HepG2 (cell line): ENCODE data around the gene FOXD3. TPM values are rescaled to one million over a fixed set of nuclear protein-coding genes. Genes with fewer than 3 reads are reported as not detected.

Source experiments
- BRCA1 ChIP-seq: sonication (generic); formaldehyde crosslinking; IDR thresholded peaks from 2 replicates; pipeline ENCODE4 v1.4.0; 2020; ENCODE audit warnings: missing genetic modification reagents
- DNMT3B ChIP-seq: conservative IDR thresholded peaks from 2 replicates; pipeline ENCODE4 v1.6.1; 2016; ENCODE audit warnings: missing biosample characterization, control low read depth
- EED ChIP-seq: sonication (generic); formaldehyde crosslinking; IDR thresholded peaks from 2 replicates; pipeline ENCODE4 v1.5.0; 2020; ENCODE audit warnings: mild to moderate bottlenecking, missing genetic modification reagents
- ELF4 ChIP-seq: sonication (generic); formaldehyde crosslinking; IDR thresholded peaks from 2 replicates; pipeline ENCODE4 v1.5.0; 2020; ENCODE audit warnings: missing genetic modification reagents, mild to moderate bottlenecking, moderate library complexity, borderline replicate concordance
- ESRRA ChIP-seq: sonication (generic); formaldehyde crosslinking; IDR thresholded peaks from 2 replicates; pipeline ENCODE4 v1.5.1; 2020; ENCODE audit warnings: mild to moderate bottlenecking, low read depth, missing genetic modification reagents
- ETS1 ChIP-seq: sonication (generic); formaldehyde crosslinking; IDR thresholded peaks from 2 replicates; pipeline ENCODE4 v1.4.0; 2020; ENCODE audit warnings: missing genetic modification reagents
- FOXM1 ChIP-seq: sonication (generic); formaldehyde crosslinking; IDR thresholded peaks from 2 replicates; pipeline ENCODE4 v1.5.0; 2020; ENCODE audit warnings: missing genetic modification reagents
- GATAD1 ChIP-seq: IDR thresholded peaks from 2 replicates; pipeline ENCODE4 v1.6.1; 2016; ENCODE audit warnings: missing genetic modification reagents, missing compliant biosample characterization
- KAT2B ChIP-seq: fragments of 150-350 bp; IDR thresholded peaks from 2 replicates; pipeline ENCODE4 v1.6.1; 2014; ENCODE audit warnings: low read depth, low read length, borderline replicate concordance
- KLF13 ChIP-seq: sonication (generic); formaldehyde crosslinking; IDR thresholded peaks from 2 replicates; pipeline ENCODE4 v1.4.0; 2020; ENCODE audit warnings: mild to moderate bottlenecking, missing genetic modification reagents
- MEF2D ChIP-seq: sonication (generic); formaldehyde crosslinking; IDR thresholded peaks from 2 replicates; pipeline ENCODE4 v1.5.1; 2020; ENCODE audit warnings: mild to moderate bottlenecking, missing genetic modification reagents
- NRL ChIP-seq: sonication (generic); formaldehyde crosslinking; IDR thresholded peaks from 2 replicates; pipeline ENCODE4 v1.5.0; 2020; ENCODE audit warnings: missing genetic modification reagents, mild to moderate bottlenecking, moderate library complexity, borderline replicate concordance
- RCOR2 ChIP-seq: IDR thresholded peaks from 2 replicates; pipeline ENCODE4 v1.6.1; 2016; ENCODE audit warnings: missing biosample characterization, missing genetic modification reagents
- RFXANK ChIP-seq: IDR thresholded peaks from 2 replicates; pipeline ENCODE4 v1.6.1; 2016
- SIX4 ChIP-seq: sonication (generic); formaldehyde crosslinking; IDR thresholded peaks from 2 replicates; pipeline ENCODE4 v1.4.0; 2020; ENCODE audit warnings: missing genetic modification reagents
- STAT5B ChIP-seq: sonication (generic); formaldehyde crosslinking; IDR thresholded peaks from 2 replicates; pipeline ENCODE4 v1.4.0; 2020; ENCODE audit warnings: missing genetic modification reagents
- TP53 ChIP-seq: sonication (generic); formaldehyde crosslinking; conservative IDR thresholded peaks from 2 replicates; pipeline ENCODE4 v1.4.0; 2020; ENCODE audit warnings: missing genetic modification reagents
- ZIK1 ChIP-seq: sonication (generic); formaldehyde crosslinking; IDR thresholded peaks from 2 replicates; pipeline ENCODE4 v1.5.0; 2020; ENCODE audit warnings: mild to moderate bottlenecking, low read depth, missing genetic modification reagents, borderline replicate concordance
- ZKSCAN1 ChIP-seq: fragments of 150-350 bp; IDR thresholded peaks from 2 replicates; pipeline ENCODE4 v1.6.1; 2014; ENCODE audit warnings: low read length
- ZNF136 ChIP-seq: sonication (generic); formaldehyde crosslinking; IDR thresholded peaks from 2 replicates; pipeline ENCODE4 v1.8.1; 2022; ENCODE audit warnings: low read depth, mild to moderate bottlenecking, moderate library complexity, missing genetic modification reagents
- ZNF530 ChIP-seq: sonication (generic); formaldehyde crosslinking; IDR thresholded peaks from 2 replicates; pipeline ENCODE4 v1.5.0; 2020; ENCODE audit warnings: low read depth, mild to moderate bottlenecking, missing genetic modification reagents
- ZNF550 ChIP-seq: sonication (generic); formaldehyde crosslinking; IDR thresholded peaks from 2 replicates; pipeline ENCODE4 v1.4.0; 2020; ENCODE audit warnings: mild to moderate bottlenecking, missing genetic modification reagents, borderline replicate concordance
- ZNF597 ChIP-seq: sonication (generic); formaldehyde crosslinking; IDR thresholded peaks from 2 replicates; pipeline ENCODE4 v1.5.0; 2020; ENCODE audit warnings: missing genetic modification reagents
- ZNF776 ChIP-seq: sonication (generic); formaldehyde crosslinking; IDR thresholded peaks from 2 replicates; pipeline ENCODE4 v1.4.0; 2020; ENCODE audit warnings: mild to moderate bottlenecking, missing genetic modification reagents
- polyA plus RNA-seq, 8 experiments: library from polyadenylated mRNA; depleted of rRNA in 3 of 8; stranded (reverse) in 7 of 8; unstranded in 1 of 8; fragments of >200 nt; fragmentation: Illumina TruSeq in 4 of 8; extraction: Trizol in 4 of 8; gene quantifications; 2 replicates each; pipeline versions ENCODE4 v1.2.1 to v1.2.3, GENCODE V29; 2011 to 2016; ENCODE audit warnings: low read depth in 4 of 8, missing spikeins in 1 of 8, mixed read lengths in 1 of 8; ENCODE audit not compliant: insufficient read depth in 1 of 8
- total RNA-seq, 5 experiments: library from RNA; depleted of rRNA; stranded (reverse); fragments of >200 nt; fragmentation: Illumina TruSeq; extraction: Trizol; gene quantifications; 2 replicates each; pipeline ENCODE4 v1.2.3, GENCODE V29; 2016; ENCODE audit warnings: low read depth in 1 of 5
- TF ChIP-seq, protein P1 (sequence below): sonication (generic); formaldehyde crosslinking; IDR thresholded peaks from 2 replicates; pipeline ENCODE4 v1.4.0; 2020; ENCODE audit warnings: missing genetic modification reagents, borderline replicate concordance

FOXD3 gene
- total and polyA plus RNA-seq, 2 of the 13 experiments (the other 11 are each of a cell fraction or from before 2014, with no cell fraction given) = not detected

GRCh38 chr1:63367215-63368103 lies 45.1 kb downstream of the FOXD3 start, which contains the start of gene ALG6 (continued):
- TF ChIP-seq RFXANK (CRISPR knock-in tag) (no peak), DNMT3B (no peak), EED (CRISPR knock-in tag) (no peak), SIX4 (peak; percentile 11; the same call in 1 of the 2 replicates), BRCA1 (no peak), ZNF597 (no peak), GATAD1 (CRISPR knock-in tag) (0 out of 2 replicates have a peak, but pooled peaks have one; percentile 39), ETS1 (CRISPR knock-in tag) (peak; percentile 59; the same call in 1 of the 2 replicates), ESRRA (peak; percentile 28; the same call in 1 of the 2 replicates), MEF2D (no peak), ZNF550 (no peak), ZIK1 (CRISPR knock-in tag) (peak; percentile 20; the same call in 1 of the 2 replicates), ZNF776 (peak; percentile 91; the same call in 1 of the 2 replicates), STAT5B (CRISPR knock-in tag) (no peak), KLF13 (CRISPR knock-in tag) (0 out of 2 replicates have a peak, but pooled peaks have one; percentile 47), FOXM1 (CRISPR knock-in tag) (no peak), ZKSCAN1 (no peak), ZNF530 (no peak), KAT2B (no peak), ZNF136 (no peak), RCOR2 (CRISPR knock-in tag) (no peak), ELF4 (CRISPR knock-in tag) (no peak), TP53 (CRISPR knock-in tag) (no peak), NRL (CRISPR knock-in tag) (peak; percentile 18; the same call in 1 of the 2 replicates)
- TF ChIP-seq, protein P1, sequence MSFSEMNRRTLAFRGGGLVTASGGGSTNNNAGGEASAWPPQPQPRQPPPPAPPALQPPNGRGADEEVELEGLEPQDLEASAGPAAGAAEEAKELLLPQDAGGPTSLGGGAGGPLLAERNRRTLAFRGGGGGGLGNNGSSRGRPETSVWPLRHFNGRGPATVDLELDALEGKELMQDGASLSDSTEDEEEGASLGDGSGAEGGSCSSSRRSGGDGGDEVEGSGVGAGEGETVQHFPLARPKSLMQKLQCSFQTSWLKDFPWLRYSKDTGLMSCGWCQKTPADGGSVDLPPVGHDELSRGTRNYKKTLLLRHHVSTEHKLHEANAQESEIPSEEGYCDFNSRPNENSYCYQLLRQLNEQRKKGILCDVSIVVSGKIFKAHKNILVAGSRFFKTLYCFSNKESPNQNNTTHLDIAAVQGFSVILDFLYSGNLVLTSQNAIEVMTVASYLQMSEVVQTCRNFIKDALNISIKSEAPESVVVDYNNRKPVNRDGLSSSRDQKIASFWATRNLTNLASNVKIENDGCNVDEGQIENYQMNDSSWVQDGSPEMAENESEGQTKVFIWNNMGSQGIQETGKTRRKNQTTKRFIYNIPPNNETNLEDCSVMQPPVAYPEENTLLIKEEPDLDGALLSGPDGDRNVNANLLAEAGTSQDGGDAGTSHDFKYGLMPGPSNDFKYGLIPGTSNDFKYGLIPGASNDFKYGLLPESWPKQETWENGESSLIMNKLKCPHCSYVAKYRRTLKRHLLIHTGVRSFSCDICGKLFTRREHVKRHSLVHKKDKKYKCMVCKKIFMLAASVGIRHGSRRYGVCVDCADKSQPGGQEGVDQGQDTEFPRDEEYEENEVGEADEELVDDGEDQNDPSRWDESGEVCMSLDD = no peak
